Measurements from ENCODE around the gene RNF214.

Gene RNF214

GRCh38 chr11:117217141-117218084 is 15.1 kb upstream of the RNF214 start:
- no peak for DNase-seq
- TF ChIP-seq GATA1 (IDR thresholded peaks at IDR 0.05; ENCODE audit: low read depth, low read length), result no peak
- TF ChIP-seq POLR2A (IDR thresholded peaks at IDR 0.05; ENCODE audit: low read length), result no peak

- no peak for DNase-seq
- TF ChIP-seq POLR2A (IDR thresholded peaks at IDR 0.05; ENCODE audit: low read length) (no peak), GATA1 (IDR thresholded peaks at IDR 0.05; ENCODE audit: low read depth, low read length) (no peak)
These were observed 14.1 kb upstream of the RNF214 start for GRCh38 chr11:117218133-117218915.

GRCh38 chr11:117219001-117219400 is 13.5 kb upstream of the RNF214 start:
- TF ChIP-seq GATA1 (IDR thresholded peaks at IDR 0.05; ENCODE audit: low read depth, low read length), result no peak
- TF ChIP-seq POLR2A (IDR thresholded peaks at IDR 0.05; ENCODE audit: low read length), result no peak
- DNase-seq, result no peak

GRCh38 chr11:117219455-117219854 is 13.0 kb upstream of the RNF214 start:
- DNase-seq, result no peak

GRCh38 chr11:117219995-117220394 is 12.5 kb upstream of the RNF214 start:
- peak; percentile 56 to 73 for DNase-seq
- no peak for TF ChIP-seq GATA1 (IDR thresholded peaks at IDR 0.05; ENCODE audit: low read depth, low read length)
- TF ChIP-seq POLR2A (IDR thresholded peaks at IDR 0.05; ENCODE audit: low read length), result peak; percentile 24

More at GRCh38 chr11:117219455-117219854, 13.0 kb upstream of the RNF214 start:
- TF ChIP-seq GATA1 (IDR thresholded peaks at IDR 0.05; ENCODE audit: low read depth, low read length) (no peak), POLR2A (IDR thresholded peaks at IDR 0.05; ENCODE audit: low read length) (no peak)

GRCh38 chr11:117220568-117220967 is 11.9 kb upstream of the RNF214 start:
- TF ChIP-seq GATA1 (IDR thresholded peaks at IDR 0.05; ENCODE audit: low read depth, low read length), result no peak
- TF ChIP-seq POLR2A (IDR thresholded peaks at IDR 0.05; ENCODE audit: low read length), result no peak
- DNase-seq, result peak; percentile 20 to 21

- DNase-seq, result peak in 1 of 2 experiments; percentile 21
- TF ChIP-seq GATA1 (IDR thresholded peaks at IDR 0.05; ENCODE audit: low read depth, low read length) (no peak), POLR2A (IDR thresholded peaks at IDR 0.05; ENCODE audit: low read length) (no peak)
These were observed 11.3 kb upstream of the RNF214 start for GRCh38 chr11:117220999-117221774.

GRCh38 chr11:117221775-117222517 is 10.5 kb upstream of the RNF214 start:
- no peak for TF ChIP-seq GATA1 (IDR thresholded peaks at IDR 0.05; ENCODE audit: low read depth, low read length)
- no peak for TF ChIP-seq POLR2A (IDR thresholded peaks at IDR 0.05; ENCODE audit: low read length)
- DNase-seq, result no peak

- DNase-seq, result no peak
- no peak for TF ChIP-seq GATA1 (IDR thresholded peaks at IDR 0.05; ENCODE audit: low read depth, low read length)
- no peak for TF ChIP-seq POLR2A (IDR thresholded peaks at IDR 0.05; ENCODE audit: low read length)
These were observed 9.3 kb upstream of the RNF214 start for GRCh38 chr11:117222991-117223740.

GRCh38 chr11:117223741-117224689 is 8.5 kb upstream of the RNF214 start:
- peak; percentile 87 to 91 for DNase-seq
- TF ChIP-seq POLR2A (IDR thresholded peaks at IDR 0.05; ENCODE audit: low read length), result peak; percentile 49
- TF ChIP-seq GATA1 (IDR thresholded peaks at IDR 0.05; ENCODE audit: low read depth, low read length), result peak; percentile 17

GRCh38 chr11:117225553-117226170 is 6.8 kb upstream of the RNF214 start:
- TF ChIP-seq POLR2A (IDR thresholded peaks at IDR 0.05; ENCODE audit: low read length) (no peak), GATA1 (IDR thresholded peaks at IDR 0.05; ENCODE audit: low read depth, low read length) (no peak)
- no peak for DNase-seq
